AG20443 (cell line): ENCODE results near the gene PTPRR.

ENCODE experiments used
- DNase-seq: peaks from one replicate; pipeline ENCODE4 v3.0.0; 2012; ENCODE audit warnings: low spot score, mixed read lengths

The PTPRR gene

DNA sequence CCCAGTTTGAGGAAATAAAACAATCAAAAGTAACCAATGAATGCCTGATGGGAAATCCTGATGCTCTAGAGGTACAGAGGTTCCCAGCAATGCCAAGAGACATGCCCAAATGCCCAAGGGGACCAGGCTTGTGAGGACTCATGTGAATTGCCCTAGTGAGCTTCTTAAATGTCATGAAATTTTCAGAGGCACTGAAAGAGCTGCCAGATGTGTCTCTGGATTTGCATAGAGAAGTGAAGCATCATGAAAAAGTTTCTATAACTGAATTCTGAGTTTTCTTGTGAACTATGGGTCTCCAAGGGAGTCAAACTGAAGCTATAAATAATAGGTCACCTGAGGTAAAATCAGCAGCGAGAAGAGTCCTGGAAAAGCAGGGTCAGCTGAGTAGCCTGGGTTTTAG lies 9.9 kb downstream of the PTPRR start:
- no peak for DNase-seq

DNA sequence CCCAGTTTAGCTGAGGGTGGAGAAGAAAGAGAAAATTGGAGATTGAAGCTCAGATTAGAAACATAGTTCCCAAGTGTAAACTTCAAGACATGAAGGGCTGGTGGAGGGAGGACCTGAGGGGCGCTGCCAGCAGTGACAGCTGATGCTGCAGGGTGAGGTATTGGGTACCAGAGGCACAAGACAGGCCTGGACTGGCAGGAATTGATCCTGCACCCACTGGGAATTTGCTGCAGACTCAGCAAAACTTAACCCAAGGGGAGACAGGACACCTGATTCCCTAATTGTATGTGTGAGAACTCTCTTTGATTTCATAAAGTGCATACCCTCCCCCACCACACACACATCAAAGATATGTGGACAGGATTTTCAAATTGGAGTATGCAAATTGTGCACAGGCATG lies 11.6 kb downstream of the PTPRR start:
- DNase-seq: no peak

DNA sequence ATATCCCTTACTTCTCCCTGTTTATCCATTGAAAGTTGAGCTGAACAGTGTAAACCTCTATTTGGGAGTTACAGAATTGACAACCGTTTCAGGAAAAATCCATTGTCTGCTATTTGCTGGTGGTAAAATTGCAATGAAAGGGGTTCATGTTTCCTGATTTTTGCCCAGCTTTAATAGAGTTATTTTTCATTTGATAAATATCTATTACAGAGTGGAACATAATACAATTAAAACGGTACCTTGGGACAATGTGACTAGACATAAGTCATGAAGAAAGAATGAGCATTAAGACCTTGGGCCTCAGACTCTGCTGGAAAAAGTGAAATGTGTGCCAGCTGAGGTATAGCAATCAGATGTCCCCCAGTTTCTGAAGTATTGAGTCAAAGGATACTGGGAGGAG lies 13.1 kb downstream of the PTPRR start:
- DNase-seq: no peak

GRCh38 chr12:70895956-70896355 lies 24.6 kb downstream of the PTPRR start:
- DNase-seq: no peak

- no peak for DNase-seq
These were observed 27.9 kb downstream of the PTPRR start for GRCh38 chr12:70892593-70892992.

DNA sequence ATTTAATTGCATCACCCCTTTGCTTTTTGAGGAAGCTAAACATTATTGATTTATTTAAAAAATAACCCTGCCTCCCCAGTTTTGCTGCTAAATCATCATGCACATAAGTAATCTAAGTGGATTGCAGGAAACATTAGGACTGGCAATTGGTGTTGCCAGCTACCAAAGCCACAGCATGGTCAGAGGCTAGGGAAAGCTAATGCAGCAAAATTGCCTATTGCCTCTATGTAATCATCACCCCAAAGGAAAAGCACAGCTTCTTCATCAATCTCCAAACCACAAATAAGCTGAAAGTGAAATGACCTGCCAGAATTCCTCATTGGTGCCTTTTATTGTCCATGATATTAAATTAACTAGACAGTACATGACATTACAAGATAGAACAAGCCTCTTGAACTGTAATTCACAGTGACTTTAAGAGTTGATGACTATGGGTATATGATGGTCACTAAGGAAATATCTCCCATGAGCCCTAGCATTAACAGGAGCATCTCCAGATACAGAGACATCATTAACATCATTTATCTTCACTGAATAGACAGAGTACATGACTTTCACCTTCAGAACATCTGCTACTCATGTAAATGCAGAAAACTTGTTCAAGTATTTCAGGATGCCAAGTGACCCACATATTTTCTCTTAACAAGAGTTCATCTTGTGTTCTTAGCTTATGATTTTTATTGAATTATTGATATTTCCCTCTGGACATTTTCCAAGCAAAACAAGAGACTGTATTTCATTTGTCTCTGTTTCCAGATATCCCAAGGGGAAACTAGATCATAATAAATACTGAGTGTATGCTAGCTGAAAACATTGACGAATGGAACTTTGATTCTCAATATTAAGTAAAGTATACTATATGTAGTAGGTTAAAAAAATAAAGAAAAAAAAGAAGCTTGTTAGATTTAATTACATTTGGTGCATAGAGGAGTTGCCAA lies 29.4 kb downstream of the PTPRR start:
- no peak for DNase-seq

DNA sequence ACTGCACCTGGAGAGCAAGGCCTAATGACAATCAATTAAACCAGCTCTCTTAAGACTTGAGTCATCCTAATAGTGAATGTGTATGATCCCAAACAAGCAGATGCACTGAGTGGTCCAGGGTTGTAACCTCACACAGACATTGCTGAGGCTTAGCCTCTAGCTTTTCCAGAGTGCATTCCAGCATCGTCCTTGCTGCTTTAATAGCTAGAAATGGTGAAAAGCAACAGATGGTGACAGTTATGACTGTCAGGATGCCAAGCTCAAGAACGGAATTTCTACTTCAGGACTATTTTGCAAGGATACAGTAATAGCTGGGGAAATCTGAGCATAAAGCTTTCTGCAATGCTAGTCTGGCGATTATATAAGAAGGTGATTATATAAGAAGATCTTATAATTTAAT lies 34.6 kb downstream of the PTPRR start:
- DNase-seq: peak; percentile 8

DNA sequence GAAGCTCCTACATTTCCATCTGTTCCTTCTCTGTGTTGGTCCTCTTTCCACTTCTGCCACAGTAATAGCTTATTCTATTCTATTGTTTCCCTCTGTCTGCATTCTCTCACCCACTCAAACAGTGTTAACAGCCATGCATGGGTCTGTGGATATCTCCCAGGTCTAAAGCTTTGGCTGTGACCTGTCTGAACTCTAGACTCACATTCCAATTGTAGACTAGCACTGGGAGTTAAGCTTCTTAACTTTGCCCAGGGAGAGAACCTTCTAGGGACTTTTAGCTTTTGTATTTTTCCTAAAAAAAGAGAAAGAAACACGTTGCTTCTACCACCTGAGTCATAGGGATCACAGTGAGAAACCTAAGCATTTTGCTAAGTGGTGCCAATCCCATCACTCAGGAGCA lies 36.7 kb downstream of the PTPRR start:
- no peak for DNase-seq

GRCh38 chr12:70880744-70881143 lies 39.8 kb downstream of the PTPRR start:
- DNase-seq: no peak

- DNase-seq: peak; percentile 63
These were observed 43.6 kb downstream of the PTPRR start for GRCh38 chr12:70876952-70877351.

DNA sequence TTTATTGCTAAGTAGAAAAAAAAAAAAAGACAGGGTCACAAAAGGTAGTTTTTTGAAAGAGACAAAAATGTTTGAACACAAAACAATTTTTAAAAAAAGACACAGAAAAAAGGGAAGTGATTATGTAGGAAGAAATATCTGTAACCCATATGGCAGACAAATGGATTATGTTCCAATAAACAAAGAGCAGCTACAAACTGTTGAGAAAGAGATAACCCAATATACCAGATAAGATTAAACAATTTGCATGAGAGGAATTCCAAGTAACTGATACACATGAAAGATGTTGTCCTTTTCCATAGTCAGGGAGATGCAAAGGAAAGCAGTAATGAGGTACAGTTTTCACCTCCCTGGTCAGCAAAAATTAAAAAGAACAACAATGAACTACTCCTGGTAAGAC lies 44.9 kb downstream of the PTPRR start:
- no peak for DNase-seq

- no peak for DNase-seq
These were observed 65.5 kb downstream of the PTPRR start for GRCh38 chr12:70854881-70855568.

GRCh38 chr12:70854138-70854537 lies 66.4 kb downstream of the PTPRR start:
- no peak for DNase-seq

DNA sequence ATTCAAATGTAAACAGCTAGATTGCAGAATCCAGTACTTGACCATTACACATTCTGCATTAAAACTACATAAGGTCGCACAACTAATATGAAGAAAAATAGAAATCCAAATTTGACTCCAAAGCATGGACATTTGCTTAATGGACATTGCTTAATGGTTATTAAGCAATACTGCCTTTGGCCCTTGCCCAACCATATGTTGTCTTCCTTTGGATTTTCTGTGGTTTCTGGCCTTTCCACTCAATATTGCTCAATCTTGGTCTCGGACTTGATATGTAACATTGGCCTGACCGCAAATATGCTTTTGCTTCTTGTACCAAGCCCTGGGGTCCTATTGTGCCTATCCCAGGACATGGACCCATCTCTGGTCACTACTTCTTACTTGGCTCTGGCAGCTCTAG lies 67.2 kb downstream of the PTPRR start:
- peak; percentile 62 for DNase-seq

- no peak for DNase-seq
These were observed 68.0 kb downstream of the PTPRR start for GRCh38 chr12:70852416-70853150.

DNA sequence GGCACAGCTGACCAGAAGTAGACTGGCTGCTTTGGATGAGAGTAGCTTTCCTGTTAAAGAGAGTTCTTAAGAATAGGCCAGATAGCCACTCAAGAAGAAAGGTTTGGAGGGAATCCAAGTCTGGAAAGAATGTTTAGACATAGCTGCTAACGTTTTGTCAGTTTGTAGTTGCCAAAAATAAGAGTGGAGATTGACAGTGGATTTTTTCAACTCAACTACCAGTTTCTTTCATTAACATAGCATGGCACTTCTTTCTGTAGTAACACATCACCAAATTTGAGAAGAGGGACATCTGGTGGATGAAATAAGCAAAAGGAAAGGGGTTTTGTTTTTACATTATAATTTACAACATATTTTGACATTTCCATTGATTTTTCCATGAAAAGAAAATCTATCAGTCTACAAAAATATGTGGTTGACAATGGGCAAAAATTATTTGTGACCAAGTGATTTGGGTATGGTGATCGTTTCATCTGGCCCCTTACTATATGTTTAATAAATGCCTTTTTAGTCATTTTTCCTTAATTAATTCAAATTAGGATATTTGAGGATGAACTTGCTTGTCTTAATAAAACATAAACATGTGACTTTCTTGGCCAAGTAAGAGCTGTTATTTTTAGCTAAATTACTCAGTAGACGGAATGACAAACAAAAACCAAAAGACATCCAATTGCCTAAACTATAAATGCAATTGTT lies 71.1 kb downstream of the PTPRR start:
- DNase-seq: peak; percentile 25

- no peak for DNase-seq
These were observed 72.7 kb downstream of the PTPRR start for GRCh38 chr12:70847871-70848270.

DNA sequence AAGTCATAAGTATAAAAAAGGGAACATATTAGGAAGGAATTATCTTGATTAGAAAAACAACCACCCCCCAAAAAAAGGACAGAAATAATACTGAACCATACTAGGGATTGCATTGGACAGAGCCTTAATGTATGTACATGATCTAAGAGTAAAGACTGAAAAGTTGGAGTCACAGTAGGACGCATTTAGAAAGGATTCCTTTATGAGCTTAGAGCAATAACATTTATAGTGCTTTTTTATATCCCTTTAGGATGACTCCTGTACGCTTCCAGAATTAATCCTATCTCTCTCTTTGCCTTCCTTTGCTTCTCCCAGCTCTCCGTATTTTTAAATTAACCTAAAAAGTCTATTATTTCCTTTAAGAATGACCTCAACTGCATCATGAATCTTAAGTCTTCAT lies 75.3 kb downstream of the PTPRR start:
- no peak for DNase-seq

DNA sequence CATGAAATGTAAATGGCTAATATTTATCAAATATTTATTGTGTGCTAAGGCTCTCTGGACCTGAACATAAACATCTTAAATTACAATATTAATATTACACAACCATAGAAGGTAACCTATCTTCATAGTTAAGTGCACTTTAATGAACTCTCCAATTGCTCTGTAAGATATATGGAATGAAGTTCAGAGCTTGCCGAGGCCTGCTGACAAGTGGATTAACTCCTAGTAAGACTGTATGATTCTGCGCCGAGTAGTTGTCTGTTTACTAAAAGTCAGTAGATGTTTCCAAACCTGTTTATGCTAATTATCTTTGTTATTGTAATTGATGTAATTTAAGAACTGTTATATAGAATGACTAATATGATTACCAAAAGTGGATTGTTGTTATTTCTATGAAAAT lies 77.2 kb downstream of the PTPRR start:
- DNase-seq: no peak

GRCh38 chr12:70842942-70843341 lies 77.6 kb downstream of the PTPRR start:
- DNase-seq: no peak

DNA sequence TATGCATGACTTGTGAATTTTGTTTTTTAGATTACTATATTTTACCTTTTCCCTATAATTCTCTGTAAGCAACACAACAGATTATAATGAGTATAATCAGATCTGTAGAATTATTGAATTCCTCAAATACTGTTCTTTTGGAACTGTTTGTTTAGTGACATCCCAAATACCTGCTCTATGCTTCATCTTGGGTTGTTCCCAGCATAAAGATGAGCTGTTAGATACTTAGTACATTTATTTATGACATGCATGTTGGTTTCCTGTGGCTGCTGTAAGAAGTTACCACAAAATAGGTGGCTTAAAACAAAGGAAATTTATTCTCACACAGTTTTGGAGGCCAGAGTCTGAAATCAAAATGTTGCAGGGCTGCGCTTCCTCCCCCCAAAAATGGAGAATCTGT lies 78.4 kb downstream of the PTPRR start:
- DNase-seq: no peak
